Stimulated activated CD4-positive, alpha-beta T cell treated with anti-CD3 and anti-CD28 coated beads, Interleukin-1b, Interleukin-23, amount 100 ng/mL, for 1 hour (primary cell): ENCODE measurements around the gene LPP.

Source experiments
- DNase-seq, 2 donors: peaks; one replicate each; pipeline ENCODE4 v3.0.0-alpha.2; 2020; ENCODE audit warnings: low read depth in 2 of 2

LPP gene

GRCh38 chr3:188137051-188137450, 16.9 kb upstream of the LPP start:
- DNase-seq = no peak

GRCh38 chr3:188139466-188139865, 14.5 kb upstream of the LPP start:
- DNase-seq = no peak

GRCh38 chr3:188146219-188146618, 7.7 kb upstream of the LPP start:
- DNase-seq = no peak

GRCh38 chr3:188147782-188148181, 6.2 kb upstream of the LPP start:
- no peak for DNase-seq

- DNase-seq = no peak
Observed at GRCh38 chr3:188148318-188148717, 5.6 kb upstream of the LPP start.

GRCh38 chr3:188149587-188149986, 4.4 kb upstream of the LPP start:
- DNase-seq = no peak

- DNase-seq = no peak
Observed at GRCh38 chr3:188150982-188151381, 3.0 kb upstream of the LPP start.

- no peak for DNase-seq
Observed at GRCh38 chr3:188151438-188151837, 2.5 kb upstream of the LPP start.

GRCh38 chr3:188152660-188153436, 1.1 kb upstream of the LPP start:
- no peak for DNase-seq

GRCh38 chr3:188153437-188154013, 432 bp upstream of the LPP start:
- DNase-seq = no peak

- no peak for DNase-seq
Observed at GRCh38 chr3:188154809-188155574, 1.0 kb downstream of the LPP start.

GRCh38 chr3:188156056-188156455, 2.1 kb downstream of the LPP start:
- no peak for DNase-seq

GRCh38 chr3:188157407-188157806, 3.5 kb downstream of the LPP start:
- no peak for DNase-seq

GRCh38 chr3:188157971-188158370, 4.0 kb downstream of the LPP start:
- DNase-seq = no peak

GRCh38 chr3:188158731-188159310, 4.9 kb downstream of the LPP start:
- no peak for DNase-seq

GRCh38 chr3:188160751-188161150, 6.8 kb downstream of the LPP start:
- no peak for DNase-seq

- DNase-seq = no peak
Observed at GRCh38 chr3:188164248-188164687, 10.3 kb downstream of the LPP start.

GRCh38 chr3:188165596-188165995, 11.6 kb downstream of the LPP start:
- DNase-seq = no peak

GRCh38 chr3:188166441-188166840, 12.5 kb downstream of the LPP start:
- DNase-seq = no peak

- no peak for DNase-seq
Observed at GRCh38 chr3:188168186-188168585, 14.2 kb downstream of the LPP start.

GRCh38 chr3:188168648-188169047, 14.7 kb downstream of the LPP start:
- DNase-seq = no peak

- DNase-seq = no peak
Observed at GRCh38 chr3:188169830-188170455, 16.0 kb downstream of the LPP start.
